ENCODE measurements around the gene USE1.

DNA sequence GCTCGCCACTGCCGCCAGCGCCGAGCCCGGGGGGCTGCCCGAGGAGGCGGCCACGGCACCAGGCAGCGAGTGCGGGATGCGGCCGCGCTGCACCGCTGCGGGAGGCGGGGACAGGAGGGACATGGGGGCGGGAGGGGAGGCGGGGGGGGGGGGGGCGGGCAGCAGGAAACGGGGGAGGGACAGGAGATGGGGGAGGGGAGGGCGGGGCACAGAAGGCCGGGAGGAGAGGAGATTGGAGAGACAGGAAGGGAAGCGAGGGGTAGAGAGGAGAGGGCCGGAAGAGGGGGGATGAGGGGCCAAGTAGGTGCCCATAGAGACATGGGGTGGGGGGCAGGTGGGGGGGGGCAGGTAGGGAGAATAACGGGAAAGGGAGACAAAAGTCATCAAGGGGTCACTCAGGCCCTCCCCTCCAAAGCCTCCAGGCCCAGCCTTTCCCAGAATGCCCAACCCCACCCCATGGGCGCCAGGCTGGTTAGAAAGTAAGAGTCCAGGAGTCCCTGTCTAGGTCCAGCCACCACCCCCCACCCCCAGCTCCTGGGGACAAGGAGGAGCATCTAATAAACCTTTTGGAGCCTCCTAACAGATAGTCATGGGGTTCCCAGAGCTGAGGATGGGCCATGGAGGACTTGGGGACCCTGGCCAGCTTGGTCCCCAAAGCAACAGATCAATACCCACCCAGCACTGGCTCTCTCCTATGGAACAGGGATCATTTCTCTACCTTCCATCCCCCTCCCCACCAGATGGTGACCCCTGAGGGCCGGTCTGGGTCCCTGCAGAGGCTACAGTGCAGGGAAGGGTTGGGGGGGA, 21.0 kb downstream of the USE1 start:
- TF ChIP-seq POLR2A (IDR thresholded peaks at IDR 0.05) (no peak), EP300 (IDR thresholded peaks at IDR 0.05) (no peak)
- TF ChIP-seq, protein P1, sequence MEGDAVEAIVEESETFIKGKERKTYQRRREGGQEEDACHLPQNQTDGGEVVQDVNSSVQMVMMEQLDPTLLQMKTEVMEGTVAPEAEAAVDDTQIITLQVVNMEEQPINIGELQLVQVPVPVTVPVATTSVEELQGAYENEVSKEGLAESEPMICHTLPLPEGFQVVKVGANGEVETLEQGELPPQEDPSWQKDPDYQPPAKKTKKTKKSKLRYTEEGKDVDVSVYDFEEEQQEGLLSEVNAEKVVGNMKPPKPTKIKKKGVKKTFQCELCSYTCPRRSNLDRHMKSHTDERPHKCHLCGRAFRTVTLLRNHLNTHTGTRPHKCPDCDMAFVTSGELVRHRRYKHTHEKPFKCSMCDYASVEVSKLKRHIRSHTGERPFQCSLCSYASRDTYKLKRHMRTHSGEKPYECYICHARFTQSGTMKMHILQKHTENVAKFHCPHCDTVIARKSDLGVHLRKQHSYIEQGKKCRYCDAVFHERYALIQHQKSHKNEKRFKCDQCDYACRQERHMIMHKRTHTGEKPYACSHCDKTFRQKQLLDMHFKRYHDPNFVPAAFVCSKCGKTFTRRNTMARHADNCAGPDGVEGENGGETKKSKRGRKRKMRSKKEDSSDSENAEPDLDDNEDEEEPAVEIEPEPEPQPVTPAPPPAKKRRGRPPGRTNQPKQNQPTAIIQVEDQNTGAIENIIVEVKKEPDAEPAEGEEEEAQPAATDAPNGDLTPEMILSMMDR (IDR thresholded peaks at IDR 0.05): no peak
